ENCODE data around the gene STK32C. TPM values are rescaled to one million over a fixed set of nuclear protein-coding genes. Genes with fewer than 3 reads are reported as not detected.

The STK32C gene
- total RNA-seq, 4 donors from 2014 or later, result 3.7 to 13.9 (median 6.7) TPM

DNA sequence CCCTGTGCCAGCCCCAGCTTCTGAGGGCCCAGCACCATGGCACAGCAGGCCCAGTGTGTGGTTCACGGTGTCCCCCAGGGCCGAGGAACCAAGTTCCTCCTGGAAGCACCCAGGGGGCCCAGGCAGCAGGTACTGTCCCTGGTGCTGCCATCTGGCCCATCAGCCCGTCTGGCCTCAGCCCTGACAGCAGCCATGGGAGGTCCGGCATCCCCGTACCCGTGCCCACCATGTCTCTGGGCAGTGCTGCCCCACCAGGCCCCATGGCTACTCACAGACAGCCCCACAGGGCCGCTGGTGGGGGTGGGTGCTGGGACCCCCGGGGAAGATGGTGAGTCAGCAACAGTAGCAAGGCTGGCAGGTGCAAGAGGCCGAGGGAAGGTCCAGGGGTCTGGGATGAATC lies 32.8 kb downstream of the STK32C start:
- DNase-seq (no peak), ATAC-seq (no peak)
- no peak overlapping the region for H3K4me3 ChIP-seq
- TF ChIP-seq, protein P1, sequence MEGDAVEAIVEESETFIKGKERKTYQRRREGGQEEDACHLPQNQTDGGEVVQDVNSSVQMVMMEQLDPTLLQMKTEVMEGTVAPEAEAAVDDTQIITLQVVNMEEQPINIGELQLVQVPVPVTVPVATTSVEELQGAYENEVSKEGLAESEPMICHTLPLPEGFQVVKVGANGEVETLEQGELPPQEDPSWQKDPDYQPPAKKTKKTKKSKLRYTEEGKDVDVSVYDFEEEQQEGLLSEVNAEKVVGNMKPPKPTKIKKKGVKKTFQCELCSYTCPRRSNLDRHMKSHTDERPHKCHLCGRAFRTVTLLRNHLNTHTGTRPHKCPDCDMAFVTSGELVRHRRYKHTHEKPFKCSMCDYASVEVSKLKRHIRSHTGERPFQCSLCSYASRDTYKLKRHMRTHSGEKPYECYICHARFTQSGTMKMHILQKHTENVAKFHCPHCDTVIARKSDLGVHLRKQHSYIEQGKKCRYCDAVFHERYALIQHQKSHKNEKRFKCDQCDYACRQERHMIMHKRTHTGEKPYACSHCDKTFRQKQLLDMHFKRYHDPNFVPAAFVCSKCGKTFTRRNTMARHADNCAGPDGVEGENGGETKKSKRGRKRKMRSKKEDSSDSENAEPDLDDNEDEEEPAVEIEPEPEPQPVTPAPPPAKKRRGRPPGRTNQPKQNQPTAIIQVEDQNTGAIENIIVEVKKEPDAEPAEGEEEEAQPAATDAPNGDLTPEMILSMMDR (IDR thresholded peaks at IDR 0.05 in 4 of 5, conservative IDR thresholded peaks at IDR 0.05 in 1 of 5), result no peak
- TF ChIP-seq POLR2A (IDR thresholded peaks at IDR 0.05), result no peak
- no peak overlapping the region for H3K27ac ChIP-seq
- in situ Hi-C loops (cut with MboI; ENCODE audit: low sequenced_read_pairs in 4 of 4) (no loop called here), intact Hi-C loops (cut with DNase I; ENCODE audit: low total_unique reads) (no loop called here)
- H3K4me1 ChIP-seq, result no peaks in the 10 kb centered on the region
- no peaks in the 10 kb centered on the region for H3K36me3 ChIP-seq
- no peaks in the 10 kb centered on the region for H3K9me3 ChIP-seq
- H3K27me3 ChIP-seq, result peaks cover 0 to 5% (median 0%) of the 10 kb centered on the region in 3 donors

DNA sequence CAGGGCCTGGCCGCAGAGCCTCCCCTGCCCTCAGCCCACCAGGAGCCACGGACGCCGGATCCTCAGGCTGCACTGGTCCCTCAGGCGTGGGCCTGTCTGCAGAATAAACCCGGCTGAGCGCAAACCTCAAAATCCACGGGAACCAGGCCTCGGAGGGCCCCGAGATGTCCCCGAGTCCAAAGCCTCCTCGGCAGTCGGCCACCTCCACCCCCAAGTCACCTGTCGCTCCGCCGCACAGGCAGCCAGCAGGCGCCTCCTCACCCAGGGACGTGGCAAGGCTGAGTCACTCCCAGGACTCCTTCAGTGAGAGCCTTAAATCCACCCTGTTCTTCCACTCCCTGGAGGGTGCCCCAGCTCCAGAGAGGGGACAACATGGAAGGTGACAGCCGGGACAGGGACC lies 33.2 kb downstream of the STK32C start:
- DNase-seq, result no peak

DNA sequence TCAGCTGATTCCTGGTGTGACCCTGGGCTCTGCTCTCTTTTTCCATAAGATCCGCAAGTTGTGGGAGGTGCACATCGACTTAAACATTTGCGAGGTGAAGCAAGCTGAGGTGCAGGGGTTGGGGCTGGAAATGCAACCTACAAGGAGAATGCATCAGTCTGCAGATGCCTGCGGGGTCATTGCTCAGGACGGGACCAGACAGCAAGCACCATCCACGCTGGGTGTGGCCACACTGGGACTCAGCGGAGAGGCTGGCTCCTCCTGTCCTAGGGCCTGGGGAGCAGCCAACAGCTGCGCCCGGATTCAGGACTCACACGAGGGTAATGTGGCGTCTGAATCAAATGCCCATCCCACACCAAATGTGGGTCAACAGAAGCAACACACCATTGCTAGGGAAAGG lies 33.8 kb downstream of the STK32C start:
- Histone ChIP-seq H3K4me3 (no peak overlapping the region), H3K4me1 (no peaks in the 10 kb centered on the region), H3K9me3 (no peaks in the 10 kb centered on the region), H3K27me3 (peaks cover 0 to 3% (median 0%) of the 10 kb centered on the region in 3 donors), H3K27ac (no peak overlapping the region), H3K36me3 (no peaks in the 10 kb centered on the region)
- TF ChIP-seq, protein P1 (IDR thresholded peaks at IDR 0.05 in 4 of 5, conservative IDR thresholded peaks at IDR 0.05 in 1 of 5), result no peak
- TF ChIP-seq POLR2A (IDR thresholded peaks at IDR 0.05), result no peak
- in situ Hi-C loops (cut with MboI; ENCODE audit: low sequenced_read_pairs in 4 of 4) (no loop called here), intact Hi-C loops (cut with DNase I; ENCODE audit: low total_unique reads) (no loop called here)
- ATAC-seq (no peak), DNase-seq (no peak)

More for the DNA sequence above, 33.2 kb downstream of the STK32C start:
- no peaks in the 10 kb centered on the region for H3K36me3 ChIP-seq
- H3K4me3 ChIP-seq, result no peak overlapping the region
- no peaks in the 10 kb centered on the region for H3K9me3 ChIP-seq
- ATAC-seq, result no peak
- peaks cover 0 to 5% (median 0%) of the 10 kb centered on the region in 3 donors for H3K27me3 ChIP-seq
- no peaks in the 10 kb centered on the region for H3K4me1 ChIP-seq
- H3K27ac ChIP-seq, result no peak overlapping the region
- intact Hi-C loops (cut with DNase I; ENCODE audit: low total_unique reads) (no loop called here), in situ Hi-C loops (cut with MboI; ENCODE audit: low sequenced_read_pairs in 4 of 4) (no loop called here)
- TF ChIP-seq POLR2A (IDR thresholded peaks at IDR 0.05), result no peak
- TF ChIP-seq, protein P1 (IDR thresholded peaks at IDR 0.05 in 4 of 5, conservative IDR thresholded peaks at IDR 0.05 in 1 of 5), result no peak

DNA sequence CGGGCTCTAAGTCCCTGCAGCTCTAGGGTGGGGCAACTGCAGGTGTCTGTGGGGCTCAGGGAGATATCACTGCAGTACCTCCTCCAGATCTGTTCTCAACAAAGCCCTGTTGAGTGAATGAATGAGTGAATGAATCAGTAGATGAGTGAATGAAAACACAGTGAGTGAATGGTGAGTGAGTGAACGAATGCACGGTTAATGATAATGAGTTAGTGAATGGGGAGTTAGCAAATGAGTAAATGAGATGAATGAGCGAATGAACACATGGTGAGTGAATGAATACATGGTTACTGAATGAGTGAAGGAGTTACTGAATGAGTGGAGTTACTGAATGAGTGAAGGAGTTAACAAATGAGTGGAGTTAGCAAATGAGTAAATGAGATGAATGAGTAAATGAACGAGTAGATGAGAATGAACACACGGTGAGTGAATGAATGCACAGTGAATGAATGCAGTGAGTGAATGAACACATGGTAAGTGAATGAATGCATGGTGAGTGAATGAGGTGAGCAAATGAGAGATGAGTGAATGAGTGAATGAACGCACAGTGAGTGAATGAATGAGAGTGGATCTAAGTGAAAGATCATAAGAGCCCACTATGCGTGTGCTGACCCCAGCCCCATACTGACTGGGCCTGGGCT lies 34.3 kb downstream of the STK32C start:
- H3K36me3 ChIP-seq, result no peaks in the 10 kb centered on the region
- H3K4me3 ChIP-seq, result no peak overlapping the region
- in situ Hi-C loops (cut with MboI; ENCODE audit: low sequenced_read_pairs in 4 of 4) (no loop called here), intact Hi-C loops (cut with DNase I; ENCODE audit: low total_unique reads) (no loop called here)
- H3K27me3 ChIP-seq, result no peaks in the 10 kb centered on the region
- no peak overlapping the region for H3K27ac ChIP-seq
- ATAC-seq (no peak), DNase-seq (no peak)
- H3K4me1 ChIP-seq, result no peaks in the 10 kb centered on the region
- TF ChIP-seq POLR2A (IDR thresholded peaks at IDR 0.05), result no peak
- TF ChIP-seq, protein P1 (IDR thresholded peaks at IDR 0.05 in 4 of 5, conservative IDR thresholded peaks at IDR 0.05 in 1 of 5), result no peak
- H3K9me3 ChIP-seq, result no peaks in the 10 kb centered on the region

Measured in gastrocnemius medialis (tissue), 4 donors.